CD14-positive monocyte (primary cell): ENCODE data around the gene TGFBR1. TPM values are rescaled to one million over a fixed set of nuclear protein-coding genes. Genes with fewer than 3 reads are reported as not detected.

Experiments
- DNase-seq, 3 donors: peaks; one replicate each; pipeline ENCODE4 v3.0.0-alpha.2; 2011 to 2022
- H2AFZ ChIP-seq: 2 replicates; pipeline ENCODE4 v1.6.0; 2012; ENCODE audit warnings: mild to moderate bottlenecking, low read depth, low read length, inconsistent platforms; ENCODE audit not compliant: insufficient read depth, poor library complexity, severe bottlenecking
- H3K27ac ChIP-seq, 2 donors: 1 replicate in 1 of 2; 2 replicates in 1 of 2; pipeline ENCODE4 v1.5.1; 2012 to 2013; ENCODE audit warnings: low read length in 2 of 2, control low read depth in 1 of 2, inconsistent platforms in 1 of 2, low read depth in 1 of 2, mild to moderate bottlenecking in 1 of 2
- H3K27me3 ChIP-seq, 2 donors: one replicate each; pipeline versions ENCODE4 v1.6.0 to v1.6.1; 2011 to 2013; ENCODE audit warnings: low read length in 2 of 2; ENCODE audit not compliant: control insufficient read depth in 2 of 2, insufficient read depth in 2 of 2
- H3K36me3 ChIP-seq, 2 donors: replicated peaks in 1 of 2; 1 replicate in 1 of 2; 2 replicates in 1 of 2; pipeline versions ENCODE4 v1.5.1 to v1.6.1; 2012 to 2013; ENCODE audit warnings: low read length in 2 of 2, control low read depth in 1 of 2, inconsistent platforms in 1 of 2, mild to moderate bottlenecking in 1 of 2; ENCODE audit not compliant: insufficient read depth in 2 of 2, control insufficient read depth in 1 of 2
- H3K4me1 ChIP-seq, 2 donors: 1 replicate in 1 of 2; 2 replicates in 1 of 2; pipeline versions ENCODE4 v1.5.1 to v1.6.1; 2012 to 2013; ENCODE audit warnings: low read length in 2 of 2, control low read depth in 1 of 2, inconsistent platforms in 1 of 2, mild to moderate bottlenecking in 1 of 2, moderate library complexity in 1 of 2; ENCODE audit not compliant: insufficient read depth in 2 of 2, control insufficient read depth in 1 of 2
- H3K4me2 ChIP-seq: replicated peaks from 2 replicates; pipeline ENCODE3; 2012; ENCODE audit warnings: low read length, moderate library complexity, mild to moderate bottlenecking; ENCODE audit not compliant: poor library complexity, severe bottlenecking; ENCODE audit errors: extremely low read depth
- H3K4me3 ChIP-seq, 3 experiments: fragments of 200-600 bp in 1 of 3; sonication (generic) in 1 of 3; replicated peaks in 1 of 3; 1 replicate in 2 of 3; 2 replicates in 1 of 3; pipeline ENCODE4 v1.5.1; 2011 to 2013; ENCODE audit warnings: low read length in 3 of 3, mild to moderate bottlenecking in 3 of 3, control low read depth in 2 of 3, low read depth in 2 of 3, inconsistent platforms in 1 of 3, moderate library complexity in 1 of 3
- H3K79me2 ChIP-seq: 2 replicates; pipeline ENCODE4 v1.6.0; 2012; ENCODE audit warnings: mild to moderate bottlenecking, control low read depth, inconsistent platforms, low read length, moderate library complexity; ENCODE audit not compliant: insufficient read depth
- H3K9ac ChIP-seq: 2 replicates; pipeline ENCODE4 v1.6.0; 2017; ENCODE audit warnings: low read length, mild to moderate bottlenecking; ENCODE audit not compliant: insufficient read depth, poor library complexity, severe bottlenecking
- H3K9me3 ChIP-seq, 2 donors: replicated peaks in 1 of 2; 1 replicate in 1 of 2; 2 replicates in 1 of 2; pipeline versions ENCODE4 v1.5.1 to v1.6.1; 2012 to 2013; ENCODE audit warnings: low read length in 2 of 2, control low read depth in 1 of 2; ENCODE audit not compliant: control insufficient read depth in 1 of 2, insufficient read depth in 1 of 2
- H4K20me1 ChIP-seq: 2 replicates; pipeline ENCODE4 v1.6.0; 2012; ENCODE audit warnings: mild to moderate bottlenecking, low read length, control low read depth, moderate library complexity; ENCODE audit not compliant: insufficient read depth
- H3K27ac Mint-ChIP-seq, 7 donors: one replicate each; pipeline ENCODE4 v1.8.0; 2020; ENCODE audit warnings: mild to moderate bottlenecking in 7 of 7, mixed read lengths in 7 of 7, moderate library complexity in 6 of 7, inconsistent platforms in 2 of 7
- H3K27me3 Mint-ChIP-seq, 3 donors: one replicate each; pipeline ENCODE4 v1.8.0; 2021 to 2022; ENCODE audit warnings: low read depth in 3 of 3, mild to moderate bottlenecking in 3 of 3, mixed read lengths in 3 of 3, moderate library complexity in 3 of 3, inconsistent platforms in 1 of 3
- H3K36me3 Mint-ChIP-seq, 2 donors: one replicate each; pipeline ENCODE4 v1.8.0; 2020; ENCODE audit warnings: mixed read lengths in 2 of 2, inconsistent platforms in 1 of 2, mild to moderate bottlenecking in 1 of 2
- H3K4me1 Mint-ChIP-seq: one replicate; pipeline ENCODE4 v1.8.0; 2020; ENCODE audit warnings: mild to moderate bottlenecking, mixed read lengths
- H3K4me3 Mint-ChIP-seq, 2 donors: one replicate each; pipeline ENCODE4 v1.8.0; 2020; ENCODE audit warnings: mild to moderate bottlenecking in 2 of 2, mixed read lengths in 2 of 2, moderate library complexity in 1 of 2
- H3K9me3 Mint-ChIP-seq, 7 donors: one replicate each; pipeline ENCODE4 v1.8.0; 2020 to 2022; ENCODE audit warnings: mixed read lengths in 7 of 7, mild to moderate bottlenecking in 6 of 7, moderate library complexity in 6 of 7, inconsistent platforms in 2 of 7
- CTCF ChIP-seq: fragments of 200-600 bp; IDR thresholded peaks from one replicate; pipeline ENCODE4 v1.8.0; 2022; ENCODE audit warnings: antibody characterized with exemption, mild to moderate bottlenecking
- WGBS: methylation state at CpG from one replicate; pipeline ENCODE4 v1.1.5; 2013; ENCODE audit warnings: missing lambda C conversion rate; ENCODE audit not compliant: insufficient coverage; 5-methylcytosine and 5-hydroxymethylcytosine counted together
- intact Hi-C, 2 donors: fragments of 100-400 bp; cut with micrococcal nuclease; formaldehyde crosslinking; loops; one replicate each; pipeline versions ENCODE4 v1.15.0 to v1.15.1; 2023
- polyA plus RNA-seq, 3 donors: library from polyadenylated mRNA; depleted of rRNA in 1 of 3; unstranded in 2 of 3; stranded (reverse) in 1 of 3; fragments of 300-500 nt in 2 of 3; fragments of >200 nt in 1 of 3; fragmentation: Illumina TruSeq in 2 of 3; gene quantifications; 1 replicate in 2 of 3; 2 replicates in 1 of 3; pipeline ENCODE4 v1.2.3, GENCODE V29; 2012 to 2021

Gene TGFBR1
- polyA plus RNA-seq, 3 donors: 10.7 to 26.8 (median 25.0) TPM

- Mint-ChIP-seq H3K36me3 (no peaks in the 10 kb centered on the region), H3K4me3 (no peak overlapping the region), H3K27me3 (peaks cover 0 to 14% (median 3%) of the 10 kb centered on the region in 3 donors), H3K4me1 (peaks cover 3% of the 10 kb centered on the region), H3K27ac (no peak overlapping the region), H3K9me3 (no peaks in the 10 kb centered on the region)
- no peaks in the 10 kb centered on the region for H4K20me1 ChIP-seq
- no peaks in the 10 kb centered on the region for H3K4me1 ChIP-seq
- H3K27me3 ChIP-seq: no peaks in the 10 kb centered on the region
- no peak overlapping the region for H3K4me3 ChIP-seq
- H3K27ac ChIP-seq: no peak overlapping the region
- no peak overlapping the region for H2AFZ ChIP-seq
- WGBS: no CpG with 5 or more reads among the region's 2 CpGs
- intact Hi-C loops: no loop called here
- H3K79me2 ChIP-seq: no peaks in the 10 kb centered on the region
- DNase-seq: no peak
- no peak overlapping the region for H3K9ac ChIP-seq
- no peaks in the 10 kb centered on the region for H3K36me3 ChIP-seq
- no peaks in the 10 kb centered on the region for H3K9me3 ChIP-seq
- H3K4me2 ChIP-seq: no peak overlapping the region
- no peak for TF ChIP-seq CTCF
These were observed 61.2 kb downstream of the TGFBR1 start for GRCh38 chr9:99166149-99166548.

DNA sequence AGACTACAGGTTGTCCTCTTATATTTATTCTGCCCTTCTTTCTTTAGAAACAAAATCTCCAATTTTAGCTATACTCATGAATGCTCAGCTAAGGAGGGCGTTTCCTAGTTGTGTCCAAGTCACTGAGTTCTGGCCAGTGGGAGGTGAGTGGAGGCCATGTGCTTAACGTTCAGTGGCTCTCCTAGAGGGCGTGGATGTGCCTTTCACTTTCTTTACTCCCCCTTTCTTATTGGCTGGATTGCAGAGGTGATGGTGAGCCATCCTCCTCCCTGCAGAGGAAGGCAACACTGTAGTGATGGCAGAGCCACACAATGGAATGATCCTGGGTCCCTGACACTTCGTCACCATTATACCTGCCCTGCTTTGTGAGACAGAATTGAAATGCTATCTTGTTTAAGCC is 62.2 kb downstream of the TGFBR1 start:
- Mint-ChIP-seq H3K4me1 (peaks cover 3% of the 10 kb centered on the region), H3K27me3 (peaks cover 0 to 10% (median 2%) of the 10 kb centered on the region in 3 donors), H3K27ac (no peak overlapping the region), H3K4me3 (no peak overlapping the region), H3K36me3 (no peaks in the 10 kb centered on the region), H3K9me3 (no peaks in the 10 kb centered on the region)
- H2AFZ ChIP-seq: no peak overlapping the region
- H4K20me1 ChIP-seq: no peaks in the 10 kb centered on the region
- H3K9ac ChIP-seq: no peak overlapping the region
- no peaks in the 10 kb centered on the region for H3K27me3 ChIP-seq
- H3K4me3 ChIP-seq: no peak overlapping the region
- intact Hi-C loops: no loop called here
- H3K27ac ChIP-seq: no peak overlapping the region
- TF ChIP-seq CTCF: no peak
- H3K4me2 ChIP-seq: no peak overlapping the region
- no peak for DNase-seq
- no peaks in the 10 kb centered on the region for H3K79me2 ChIP-seq
- no peaks in the 10 kb centered on the region for H3K9me3 ChIP-seq
- H3K4me1 ChIP-seq: no peaks in the 10 kb centered on the region
- H3K36me3 ChIP-seq: no peaks in the 10 kb centered on the region
- WGBS: 100% methylated on average over 1 of the region's 4 CpGs
